Lower leg skin (tissue), 3 donors: Measurements from ENCODE around the gene TMEM187.

ENCODE experiments used
- POLR2A ChIP-seq, 2 donors: fragments of 450-650 bp; IDR thresholded peaks; one replicate each; pipeline ENCODE4 v1.6.1; 2016 to 2017; ENCODE audit warnings: antibody characterized with exemption in 2 of 2, mild to moderate bottlenecking in 1 of 2, moderate library complexity in 1 of 2
- TF ChIP-seq, protein P1 (sequence below), 3 donors: fragments of 450-650 bp; IDR thresholded peaks; one replicate each; pipeline ENCODE4 v1.5.1; 2016; ENCODE audit warnings: antibody characterized with exemption in 3 of 3, mild to moderate bottlenecking in 3 of 3, moderate library complexity in 2 of 3

DNA sequence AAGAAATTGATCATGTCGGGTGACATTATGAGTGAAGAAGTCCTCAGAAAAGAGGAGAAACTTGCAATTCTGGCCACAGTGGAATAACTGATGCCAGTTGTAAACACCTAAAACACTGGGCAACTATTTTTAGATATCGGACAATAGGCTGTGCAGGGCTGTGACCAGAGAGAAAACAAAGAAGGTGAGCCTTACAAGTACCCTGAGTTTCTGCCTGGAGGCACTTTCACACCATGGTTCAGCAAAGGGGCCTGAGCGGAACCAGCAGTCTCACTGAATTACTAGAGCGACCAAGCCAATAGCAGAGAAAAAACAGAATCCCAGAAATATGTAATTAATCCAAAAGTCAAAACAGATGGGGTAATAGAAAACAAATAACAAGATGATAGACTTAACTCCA lies 36.0 kb downstream of the TMEM187 start:
- TF ChIP-seq, protein P1, sequence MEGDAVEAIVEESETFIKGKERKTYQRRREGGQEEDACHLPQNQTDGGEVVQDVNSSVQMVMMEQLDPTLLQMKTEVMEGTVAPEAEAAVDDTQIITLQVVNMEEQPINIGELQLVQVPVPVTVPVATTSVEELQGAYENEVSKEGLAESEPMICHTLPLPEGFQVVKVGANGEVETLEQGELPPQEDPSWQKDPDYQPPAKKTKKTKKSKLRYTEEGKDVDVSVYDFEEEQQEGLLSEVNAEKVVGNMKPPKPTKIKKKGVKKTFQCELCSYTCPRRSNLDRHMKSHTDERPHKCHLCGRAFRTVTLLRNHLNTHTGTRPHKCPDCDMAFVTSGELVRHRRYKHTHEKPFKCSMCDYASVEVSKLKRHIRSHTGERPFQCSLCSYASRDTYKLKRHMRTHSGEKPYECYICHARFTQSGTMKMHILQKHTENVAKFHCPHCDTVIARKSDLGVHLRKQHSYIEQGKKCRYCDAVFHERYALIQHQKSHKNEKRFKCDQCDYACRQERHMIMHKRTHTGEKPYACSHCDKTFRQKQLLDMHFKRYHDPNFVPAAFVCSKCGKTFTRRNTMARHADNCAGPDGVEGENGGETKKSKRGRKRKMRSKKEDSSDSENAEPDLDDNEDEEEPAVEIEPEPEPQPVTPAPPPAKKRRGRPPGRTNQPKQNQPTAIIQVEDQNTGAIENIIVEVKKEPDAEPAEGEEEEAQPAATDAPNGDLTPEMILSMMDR (IDR thresholded peaks at IDR 0.05) = no peak
- no peak for TF ChIP-seq POLR2A (IDR thresholded peaks at IDR 0.05)
